ENCODE data around the gene FOSL2.

The FOSL2 gene

DNA sequence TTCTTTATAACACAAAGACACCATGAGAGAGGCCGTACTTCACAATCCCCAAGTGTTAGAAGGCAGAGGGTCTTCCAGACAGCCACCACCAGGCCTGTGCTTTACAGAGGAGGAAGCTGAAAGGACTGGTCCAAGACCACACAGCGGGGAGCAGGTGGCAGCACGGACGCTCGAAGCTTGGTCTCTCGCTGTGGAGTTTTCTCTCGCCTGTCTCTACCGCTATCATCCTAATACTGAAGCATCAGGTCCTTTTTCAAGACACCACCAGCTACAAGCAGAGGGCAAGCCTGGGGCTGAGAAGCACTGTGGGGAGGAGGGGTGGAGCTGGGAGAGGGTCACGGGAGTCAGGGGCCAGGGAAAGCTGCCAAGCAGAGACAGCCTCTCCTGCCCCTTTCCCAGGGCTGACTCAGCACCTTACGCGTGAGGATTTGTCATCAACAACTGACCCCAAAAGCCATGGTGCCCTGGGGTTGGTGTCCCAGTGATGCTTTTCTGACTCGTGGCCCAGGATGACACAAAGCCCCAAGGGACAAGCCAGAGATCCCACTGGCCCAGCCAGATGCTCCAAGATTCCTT is 31.9 kb upstream of the FOSL2 start:
- Histone ChIP-seq H3K9me2 (ENCODE audit: low read depth, low read length) (no peaks in the 10 kb centered on the region), H3K9me3 (ENCODE audit: low read length) (no peaks in the 10 kb centered on the region), H3K27ac (ENCODE audit: low read depth, low read length, poor library complexity, severe bottlenecking) (no peak overlapping the region), H3K9ac (ENCODE audit: low read length) (no peak overlapping the region), H4K20me1 (ENCODE audit: insufficient read depth, low read length) (no peaks in the 10 kb centered on the region), H3K36me3 (ENCODE audit: insufficient read depth, low read length) (no peaks in the 10 kb centered on the region), H2AFZ (ENCODE audit: low read length) (no peak overlapping the region), H3K4me2 (ENCODE audit: low read length) (no peak overlapping the region), H3K27me3 (ENCODE audit: insufficient read depth, low read length) (no peaks in the 10 kb centered on the region), H3K4me1 (ENCODE audit: insufficient read depth, low read length, severe bottlenecking) (no peaks in the 10 kb centered on the region), H3K79me2 (ENCODE audit: insufficient read depth, low read length) (no peaks in the 10 kb centered on the region), H3F3A (ENCODE audit: insufficient read depth, low read length) (no peaks in the 10 kb centered on the region), H3K4me3 (ENCODE audit: low read depth, low read length, poor library complexity, severe bottlenecking) (no peak overlapping the region)
- TF ChIP-seq EZH2 (IDR thresholded peaks at IDR 0.05; ENCODE audit: borderline replicate concordance, low read length), result no peak
- TF ChIP-seq, protein P1, sequence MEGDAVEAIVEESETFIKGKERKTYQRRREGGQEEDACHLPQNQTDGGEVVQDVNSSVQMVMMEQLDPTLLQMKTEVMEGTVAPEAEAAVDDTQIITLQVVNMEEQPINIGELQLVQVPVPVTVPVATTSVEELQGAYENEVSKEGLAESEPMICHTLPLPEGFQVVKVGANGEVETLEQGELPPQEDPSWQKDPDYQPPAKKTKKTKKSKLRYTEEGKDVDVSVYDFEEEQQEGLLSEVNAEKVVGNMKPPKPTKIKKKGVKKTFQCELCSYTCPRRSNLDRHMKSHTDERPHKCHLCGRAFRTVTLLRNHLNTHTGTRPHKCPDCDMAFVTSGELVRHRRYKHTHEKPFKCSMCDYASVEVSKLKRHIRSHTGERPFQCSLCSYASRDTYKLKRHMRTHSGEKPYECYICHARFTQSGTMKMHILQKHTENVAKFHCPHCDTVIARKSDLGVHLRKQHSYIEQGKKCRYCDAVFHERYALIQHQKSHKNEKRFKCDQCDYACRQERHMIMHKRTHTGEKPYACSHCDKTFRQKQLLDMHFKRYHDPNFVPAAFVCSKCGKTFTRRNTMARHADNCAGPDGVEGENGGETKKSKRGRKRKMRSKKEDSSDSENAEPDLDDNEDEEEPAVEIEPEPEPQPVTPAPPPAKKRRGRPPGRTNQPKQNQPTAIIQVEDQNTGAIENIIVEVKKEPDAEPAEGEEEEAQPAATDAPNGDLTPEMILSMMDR (IDR thresholded peaks at IDR 0.05; ENCODE audit: low read length), result no peak

GRCh38 chr2:28361991-28362710 is 30.5 kb upstream of the FOSL2 start:
- no peak overlapping the region for H3K27ac ChIP-seq (ENCODE audit: low read depth, low read length, poor library complexity, severe bottlenecking)
- TF ChIP-seq, protein P1 (IDR thresholded peaks at IDR 0.05; ENCODE audit: low read length), result no peak
- no peak for TF ChIP-seq EZH2 (IDR thresholded peaks at IDR 0.05; ENCODE audit: borderline replicate concordance, low read length)
- no peaks in the 10 kb centered on the region for H3K9me3 ChIP-seq (ENCODE audit: low read length)
- H3K4me1 ChIP-seq (ENCODE audit: insufficient read depth, low read length, severe bottlenecking), result no peaks in the 10 kb centered on the region
- H3K9me2 ChIP-seq (ENCODE audit: low read depth, low read length), result no peaks in the 10 kb centered on the region
- no peaks in the 10 kb centered on the region for H3K27me3 ChIP-seq (ENCODE audit: insufficient read depth, low read length)
- no peaks in the 10 kb centered on the region for H3F3A ChIP-seq (ENCODE audit: insufficient read depth, low read length)
- no peaks in the 10 kb centered on the region for H3K36me3 ChIP-seq (ENCODE audit: insufficient read depth, low read length)
- no peaks in the 10 kb centered on the region for H4K20me1 ChIP-seq (ENCODE audit: insufficient read depth, low read length)
- no peak overlapping the region for H2AFZ ChIP-seq (ENCODE audit: low read length)
- H3K4me3 ChIP-seq (ENCODE audit: low read depth, low read length, poor library complexity, severe bottlenecking), result no peak overlapping the region
- no peak overlapping the region for H3K9ac ChIP-seq (ENCODE audit: low read length)
- H3K79me2 ChIP-seq (ENCODE audit: insufficient read depth, low read length), result no peaks in the 10 kb centered on the region
- no peak overlapping the region for H3K4me2 ChIP-seq (ENCODE audit: low read length)

DNA sequence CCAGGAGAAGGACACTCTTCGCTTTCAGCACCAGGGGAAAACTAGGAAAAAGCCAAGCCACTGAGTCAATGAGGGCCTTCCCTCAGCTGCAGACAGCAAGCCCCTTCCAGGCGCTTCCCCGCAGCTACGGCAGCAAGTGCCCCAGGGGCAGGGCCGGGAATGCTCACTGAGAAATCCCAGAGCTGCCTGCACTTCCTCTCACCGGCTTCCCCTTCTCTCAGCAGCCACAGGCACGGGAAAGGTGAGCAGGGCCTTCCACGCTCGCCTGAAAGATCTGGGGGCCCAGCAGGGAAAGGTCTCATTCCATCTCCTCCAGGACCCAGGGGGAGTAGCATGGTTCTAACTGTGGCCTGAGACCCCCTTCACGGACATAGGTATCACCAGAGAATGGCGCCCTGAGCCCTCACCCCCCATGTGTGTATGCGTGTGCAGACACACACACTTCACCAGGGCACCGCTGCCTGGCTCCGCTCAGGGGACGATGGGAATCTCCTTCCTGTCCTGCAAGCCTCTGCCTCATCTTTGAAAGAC is 29.6 kb upstream of the FOSL2 start:
- Histone ChIP-seq H3K9me3 (ENCODE audit: low read length) (no peaks in the 10 kb centered on the region), H3K4me2 (ENCODE audit: low read length) (no peak overlapping the region), H3K9me2 (ENCODE audit: low read depth, low read length) (no peaks in the 10 kb centered on the region), H3K27ac (ENCODE audit: low read depth, low read length, poor library complexity, severe bottlenecking) (no peak overlapping the region), H3K4me1 (ENCODE audit: insufficient read depth, low read length, severe bottlenecking) (no peaks in the 10 kb centered on the region), H4K20me1 (ENCODE audit: insufficient read depth, low read length) (no peaks in the 10 kb centered on the region), H2AFZ (ENCODE audit: low read length) (no peak overlapping the region), H3K27me3 (ENCODE audit: insufficient read depth, low read length) (no peaks in the 10 kb centered on the region), H3F3A (ENCODE audit: insufficient read depth, low read length) (no peaks in the 10 kb centered on the region), H3K79me2 (ENCODE audit: insufficient read depth, low read length) (no peaks in the 10 kb centered on the region), H3K36me3 (ENCODE audit: insufficient read depth, low read length) (no peaks in the 10 kb centered on the region), H3K9ac (ENCODE audit: low read length) (no peak overlapping the region), H3K4me3 (ENCODE audit: low read depth, low read length, poor library complexity, severe bottlenecking) (no peak overlapping the region)
- TF ChIP-seq EZH2 (IDR thresholded peaks at IDR 0.05; ENCODE audit: borderline replicate concordance, low read length), result no peak
- TF ChIP-seq, protein P1 (IDR thresholded peaks at IDR 0.05; ENCODE audit: low read length), result no peak
